Neuronal stem cell (in vitro differentiated cells): ENCODE measurements around the gene OTULIN.
A peak's percentile ranks its signal among the peaks of the same experiment; 100 is the strongest.

Experiments used
- DNase-seq: peaks from one replicate; pipeline ENCODE4 v3.0.0-alpha.2; 2013; ENCODE audit warnings: low spot score
- H2AFZ ChIP-seq: one replicate; pipeline ENCODE4 v1.6.1; 2013; ENCODE audit warnings: mild to moderate bottlenecking, low read length, inconsistent platforms
- H2AK5ac ChIP-seq: 2 replicates; pipeline ENCODE4 v1.6.1; 2013; ENCODE audit warnings: low read depth, mild to moderate bottlenecking, inconsistent platforms, low read length, moderate library complexity, mixed read lengths
- H2BK120ac ChIP-seq: 2 replicates; pipeline ENCODE4 v1.6.1; 2013; ENCODE audit warnings: low read depth, mild to moderate bottlenecking, inconsistent platforms, low read length, moderate library complexity, mixed read lengths
- H2BK12ac ChIP-seq: one replicate; pipeline ENCODE4 v1.6.1; 2013; ENCODE audit warnings: low read length, inconsistent platforms
- H2BK15ac ChIP-seq: 2 replicates; pipeline ENCODE4 v1.6.1; 2013; ENCODE audit warnings: mild to moderate bottlenecking, low read length, inconsistent platforms, mixed read lengths
- H2BK5ac ChIP-seq: one replicate; pipeline ENCODE4 v1.6.1; 2013; ENCODE audit warnings: inconsistent platforms, mild to moderate bottlenecking, low read length, moderate library complexity
- H3K14ac ChIP-seq: one replicate; pipeline ENCODE4 v1.6.1; 2013; ENCODE audit warnings: low read length, inconsistent platforms
- H3K18ac ChIP-seq: 2 replicates; pipeline ENCODE4 v1.6.1; 2013; ENCODE audit warnings: low read length, inconsistent platforms
- H3K23ac ChIP-seq: 2 replicates; pipeline ENCODE4 v1.6.1; 2013; ENCODE audit warnings: low read depth, mild to moderate bottlenecking, mixed read lengths, low read length, inconsistent platforms; ENCODE audit not compliant: poor library complexity
- H3K27ac ChIP-seq: replicated peaks from 3 replicates; pipeline ENCODE4 v1.5.1; 2013; ENCODE audit warnings: low read length, inconsistent platforms
- H3K27me3 ChIP-seq, 3 experiments: 2 replicates each; pipeline ENCODE4 v1.6.1; 2013; ENCODE audit warnings: low read length in 3 of 3, mild to moderate bottlenecking in 2 of 3, inconsistent platforms in 1 of 3, low read depth in 1 of 3, mixed read lengths in 1 of 3, moderate library complexity in 1 of 3; ENCODE audit not compliant: control insufficient read depth in 3 of 3, insufficient read depth in 3 of 3
- H3K36me3 ChIP-seq, 2 donors: replicated peaks in 1 of 2; 2 replicates each; pipeline ENCODE4 v1.6.1; 2013; ENCODE audit warnings: low read length in 2 of 2; ENCODE audit not compliant: control insufficient read depth in 2 of 2, insufficient read depth in 2 of 2
- H3K4ac ChIP-seq: 2 replicates; pipeline ENCODE4 v1.6.1; 2013; ENCODE audit warnings: inconsistent platforms, mild to moderate bottlenecking, low read length, moderate library complexity
- H3K4me1 ChIP-seq, 2 donors: 1 replicate in 1 of 2; 2 replicates in 1 of 2; pipeline ENCODE4 v1.6.1; 2013; ENCODE audit warnings: low read length in 2 of 2, low read depth in 1 of 2; ENCODE audit not compliant: control insufficient read depth in 2 of 2, insufficient read depth in 1 of 2
- H3K4me2 ChIP-seq: one replicate; pipeline ENCODE4 v1.6.1; 2013; ENCODE audit warnings: mild to moderate bottlenecking, low read length, inconsistent platforms; ENCODE audit not compliant: insufficient read depth, poor library complexity, severe bottlenecking
- H3K4me3 ChIP-seq, 2 donors: 2 replicates each; pipeline ENCODE4 v1.5.1; 2013; ENCODE audit warnings: low read length in 2 of 2, mild to moderate bottlenecking in 2 of 2, inconsistent platforms in 1 of 2, moderate library complexity in 1 of 2
- H3K79me1 ChIP-seq: one replicate; pipeline ENCODE4 v1.6.1; 2013; ENCODE audit warnings: low read depth, mild to moderate bottlenecking, inconsistent platforms, low read length, moderate library complexity
- H3K9ac ChIP-seq: one replicate; pipeline ENCODE4 v1.6.1; 2013; ENCODE audit warnings: mild to moderate bottlenecking, low read depth, low read length, inconsistent platforms; ENCODE audit not compliant: poor library complexity
- H3K9me3 ChIP-seq, 2 donors: replicated peaks in 1 of 2; 2 replicates each; pipeline versions ENCODE3 to v1.6.1; 2013; ENCODE audit warnings: low read length in 2 of 2, mild to moderate bottlenecking in 2 of 2, inconsistent platforms in 1 of 2, low read depth in 1 of 2, mixed read lengths in 1 of 2, moderate library complexity in 1 of 2; ENCODE audit not compliant: control insufficient read depth in 2 of 2, insufficient read depth in 1 of 2
- H4K8ac ChIP-seq: one replicate; pipeline ENCODE4 v1.6.1; 2013; ENCODE audit warnings: low read depth, mild to moderate bottlenecking, inconsistent platforms, low read length, moderate library complexity
- H4K91ac ChIP-seq: one replicate; pipeline ENCODE4 v1.6.1; 2013; ENCODE audit warnings: low read length, low read depth, mild to moderate bottlenecking, inconsistent platforms; ENCODE audit not compliant: poor library complexity
- WGBS, 2 donors: extraction: QIAGEN DNeasy Blood & Tissue Kit; methylation state at CpG; one replicate each; pipeline ENCODE4 v1.1.7; 2013; ENCODE audit warnings: missing lambda C conversion rate in 2 of 2, mixed read lengths in 1 of 2; ENCODE audit not compliant: insufficient read length in 2 of 2, insufficient replicate concordance in 1 of 2; ENCODE audit errors: extremely low coverage in 2 of 2; 5-methylcytosine and 5-hydroxymethylcytosine counted together

The OTULIN gene

GRCh38 chr5:14713476-14714390, 49.2 kb downstream of the OTULIN start:
- H3K36me3 ChIP-seq = peaks cover 29 to 78% of the 10 kb centered on the region in 2 donors

GRCh38 chr5:14714706-14715105, 50.2 kb downstream of the OTULIN start:
- Histone ChIP-seq H3K27me3 (no peaks in the 10 kb centered on the region), H3K14ac (no peak overlapping the region), H4K8ac (no peak overlapping the region), H3K23ac (no peak overlapping the region), H3K18ac (no peak overlapping the region), H3K4me2 (no peak overlapping the region), H2AFZ (no peak overlapping the region), H3K36me3 (peaks cover 29 to 69% of the 10 kb centered on the region in 2 donors), H3K4me1 (no peaks in the 10 kb centered on the region), H3K4ac (no peak overlapping the region), H3K9me3 (peaks cover 7 to 19% of the 10 kb centered on the region in 2 donors), H2BK12ac (no peak overlapping the region), H3K79me1 (no peaks in the 10 kb centered on the region), H2BK15ac (no peak overlapping the region), H3K9ac (no peak overlapping the region), H3K4me3 (no peak overlapping the region), H4K91ac (no peak overlapping the region), H3K27ac (no peak overlapping the region), H2BK120ac (no peak overlapping the region), H2BK5ac (no peak overlapping the region), H2AK5ac (no peak overlapping the region)
- DNase-seq = no peak
- no CpG with 5 or more reads among the region's 6 CpGs for WGBS, 2 donors

More at GRCh38 chr5:14713476-14714390, 49.2 kb downstream of the OTULIN start:
- no peak overlapping the region for H3K18ac ChIP-seq
- no peak overlapping the region for H2BK12ac ChIP-seq
- H3K4me3 ChIP-seq = no peak overlapping the region
- no CpG with 5 or more reads among the region's 23 CpGs for whole genome bisulfite sequencing, 2 donors
- H3K9me3 ChIP-seq = peaks cover 7 to 18% of the 10 kb centered on the region in 2 donors
- H3K27ac ChIP-seq = no peak overlapping the region
- peak overlapping the region; percentile 4 for H3K23ac ChIP-seq
- H3K14ac ChIP-seq = no peak overlapping the region
- H4K8ac ChIP-seq = no peak overlapping the region
- H3K4me2 ChIP-seq = no peak overlapping the region
- no peaks in the 10 kb centered on the region for H3K79me1 ChIP-seq
- no peak overlapping the region for H2BK15ac ChIP-seq
- H2AK5ac ChIP-seq = no peak overlapping the region
- H2BK120ac ChIP-seq = no peak overlapping the region
- no peak overlapping the region for H2AFZ ChIP-seq
- no peak overlapping the region for H3K9ac ChIP-seq
- H3K27me3 ChIP-seq = no peaks in the 10 kb centered on the region
- H3K4me1 ChIP-seq = no peaks in the 10 kb centered on the region
- no peak overlapping the region for H2BK5ac ChIP-seq
- H4K91ac ChIP-seq = no peak overlapping the region
- H3K4ac ChIP-seq = no peak overlapping the region
- no peak for DNase-seq

GRCh38 chr5:14715481-14715880, 51.0 kb downstream of the OTULIN start:
- H3K9ac ChIP-seq = no peak overlapping the region
- H4K91ac ChIP-seq = no peak overlapping the region
- no peaks in the 10 kb centered on the region for H3K27me3 ChIP-seq
- no peak overlapping the region for H4K8ac ChIP-seq
- H3K14ac ChIP-seq = no peak overlapping the region
- WGBS, 2 donors = no CpG with 5 or more reads among the region's 3 CpGs
- no peak overlapping the region for H3K4ac ChIP-seq
- no peak overlapping the region for H2AK5ac ChIP-seq
- peaks cover 10 to 19% of the 10 kb centered on the region in 2 donors for H3K9me3 ChIP-seq
- H2BK15ac ChIP-seq = no peak overlapping the region
- H2BK120ac ChIP-seq = no peak overlapping the region
- no peak overlapping the region for H2BK5ac ChIP-seq
- no peak overlapping the region for H3K4me2 ChIP-seq
- H3K4me3 ChIP-seq = no peak overlapping the region
- no peak overlapping the region for H3K18ac ChIP-seq
- H2BK12ac ChIP-seq = no peak overlapping the region
- H3K4me1 ChIP-seq = no peaks in the 10 kb centered on the region
- H3K27ac ChIP-seq = no peak overlapping the region
- no peak for DNase-seq
- peaks cover 29 to 61% of the 10 kb centered on the region in 2 donors for H3K36me3 ChIP-seq
- H2AFZ ChIP-seq = no peak overlapping the region
- no peaks in the 10 kb centered on the region for H3K79me1 ChIP-seq
- H3K23ac ChIP-seq = no peak overlapping the region
